Measurements from ENCODE around the gene ADCY10.

DNA sequence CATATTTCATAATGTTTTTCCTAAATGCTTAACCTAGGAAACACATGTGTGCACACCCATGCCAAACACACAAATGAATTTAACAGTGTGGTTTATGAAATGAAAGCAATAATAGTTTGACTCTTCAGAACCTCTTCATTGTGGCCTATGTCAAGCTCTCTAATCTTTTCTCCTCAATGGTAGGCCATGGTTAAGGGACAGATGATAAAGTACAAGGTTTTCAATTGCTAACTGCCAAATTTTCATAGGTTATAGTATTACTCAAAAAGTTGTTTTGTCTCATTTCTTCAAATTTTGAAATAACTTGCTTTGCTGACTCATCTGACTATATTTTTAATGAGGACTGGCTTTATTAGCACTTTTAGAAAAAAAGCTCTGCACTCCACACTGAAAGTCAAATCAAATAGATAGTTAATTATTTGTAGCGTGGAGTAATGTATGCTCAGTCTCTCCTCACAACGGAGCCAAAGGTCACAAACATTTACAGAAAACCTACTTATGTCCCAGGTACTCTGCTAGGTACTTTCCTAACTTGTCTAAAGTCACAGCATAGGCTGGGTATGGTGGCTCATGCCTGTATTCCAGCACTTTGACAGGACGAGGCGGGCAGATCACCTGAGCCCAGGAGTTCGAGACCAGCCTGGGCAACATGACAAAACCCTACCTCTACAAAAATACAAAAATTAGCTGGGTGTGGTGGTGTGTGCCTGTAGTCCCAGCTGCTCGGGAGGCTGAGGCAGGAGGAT, 3.0 kb upstream of the ADCY10 start:
- TF ChIP-seq, protein P1, sequence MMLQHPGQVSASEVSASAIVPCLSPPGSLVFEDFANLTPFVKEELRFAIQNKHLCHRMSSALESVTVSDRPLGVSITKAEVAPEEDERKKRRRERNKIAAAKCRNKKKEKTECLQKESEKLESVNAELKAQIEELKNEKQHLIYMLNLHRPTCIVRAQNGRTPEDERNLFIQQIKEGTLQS (IDR thresholded peaks at IDR 0.05; ENCODE audit: insufficient read depth, low read depth, low read length): no peak
- TF ChIP-seq, protein P2, sequence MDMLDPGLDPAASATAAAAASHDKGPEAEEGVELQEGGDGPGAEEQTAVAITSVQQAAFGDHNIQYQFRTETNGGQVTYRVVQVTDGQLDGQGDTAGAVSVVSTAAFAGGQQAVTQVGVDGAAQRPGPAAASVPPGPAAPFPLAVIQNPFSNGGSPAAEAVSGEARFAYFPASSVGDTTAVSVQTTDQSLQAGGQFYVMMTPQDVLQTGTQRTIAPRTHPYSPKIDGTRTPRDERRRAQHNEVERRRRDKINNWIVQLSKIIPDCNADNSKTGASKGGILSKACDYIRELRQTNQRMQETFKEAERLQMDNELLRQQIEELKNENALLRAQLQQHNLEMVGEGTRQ (IDR thresholded peaks at IDR 0.05; ENCODE audit: low read length): no peak
- TF ChIP-seq, protein P3, sequence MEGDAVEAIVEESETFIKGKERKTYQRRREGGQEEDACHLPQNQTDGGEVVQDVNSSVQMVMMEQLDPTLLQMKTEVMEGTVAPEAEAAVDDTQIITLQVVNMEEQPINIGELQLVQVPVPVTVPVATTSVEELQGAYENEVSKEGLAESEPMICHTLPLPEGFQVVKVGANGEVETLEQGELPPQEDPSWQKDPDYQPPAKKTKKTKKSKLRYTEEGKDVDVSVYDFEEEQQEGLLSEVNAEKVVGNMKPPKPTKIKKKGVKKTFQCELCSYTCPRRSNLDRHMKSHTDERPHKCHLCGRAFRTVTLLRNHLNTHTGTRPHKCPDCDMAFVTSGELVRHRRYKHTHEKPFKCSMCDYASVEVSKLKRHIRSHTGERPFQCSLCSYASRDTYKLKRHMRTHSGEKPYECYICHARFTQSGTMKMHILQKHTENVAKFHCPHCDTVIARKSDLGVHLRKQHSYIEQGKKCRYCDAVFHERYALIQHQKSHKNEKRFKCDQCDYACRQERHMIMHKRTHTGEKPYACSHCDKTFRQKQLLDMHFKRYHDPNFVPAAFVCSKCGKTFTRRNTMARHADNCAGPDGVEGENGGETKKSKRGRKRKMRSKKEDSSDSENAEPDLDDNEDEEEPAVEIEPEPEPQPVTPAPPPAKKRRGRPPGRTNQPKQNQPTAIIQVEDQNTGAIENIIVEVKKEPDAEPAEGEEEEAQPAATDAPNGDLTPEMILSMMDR (IDR thresholded peaks at IDR 0.05; ENCODE audit: control extremely low read depth in 1 of 3, insufficient read depth in 1 of 3, low read depth in 1 of 3, low read length in 3 of 3): no peak
